RKO (cell line): Measurements from ENCODE around the gene TRABD2A.
"Not testable (repeated sequence)": the region's sequence is repeated elsewhere in the genome, so short reads cannot be mapped to it uniquely, and the experiment has no call there.

Experiments used
- DNase-seq: peaks from one replicate; pipeline ENCODE4 v3.0.0-alpha.2; 2016; ENCODE audit warnings: low spot score

Gene TRABD2A

GRCh38 chr2:84880645-84881521 lies at the start of gene TRABD2A:
TSS of gene TRABD2A (minus strand) at chr2:84881084. CDS start at chr2:84881039, 45 bp downstream.
- DNase-seq = peak; percentile 76

- DNase-seq = no peak
Measured at GRCh38 chr2:84927275-84927627, 46.4 kb upstream of the TRABD2A start.

GRCh38 chr2:84925724-84926376 lies 45.0 kb upstream of the TRABD2A start:
- peak; percentile 99 for DNase-seq

DNA sequence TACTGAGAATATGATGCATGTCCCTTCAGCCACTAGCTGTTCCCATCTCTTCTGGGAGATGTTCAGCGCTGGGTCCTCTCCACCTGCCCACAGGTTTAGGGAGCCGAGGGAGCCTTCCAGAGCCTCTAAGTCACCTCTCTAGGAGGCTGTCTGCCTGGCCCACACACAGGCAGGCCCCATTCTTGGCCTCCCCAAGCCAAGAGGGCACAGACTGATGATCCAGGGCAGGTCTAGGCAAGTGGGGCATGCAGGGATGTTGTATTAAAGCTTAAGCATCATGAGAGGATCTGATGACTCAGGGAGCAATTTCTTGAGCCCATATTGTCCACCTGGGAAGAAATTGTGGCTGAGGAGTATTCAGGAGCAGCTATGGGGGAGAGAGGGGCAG lies 44.4 kb upstream of the TRABD2A start:
- no peak for DNase-seq

DNA sequence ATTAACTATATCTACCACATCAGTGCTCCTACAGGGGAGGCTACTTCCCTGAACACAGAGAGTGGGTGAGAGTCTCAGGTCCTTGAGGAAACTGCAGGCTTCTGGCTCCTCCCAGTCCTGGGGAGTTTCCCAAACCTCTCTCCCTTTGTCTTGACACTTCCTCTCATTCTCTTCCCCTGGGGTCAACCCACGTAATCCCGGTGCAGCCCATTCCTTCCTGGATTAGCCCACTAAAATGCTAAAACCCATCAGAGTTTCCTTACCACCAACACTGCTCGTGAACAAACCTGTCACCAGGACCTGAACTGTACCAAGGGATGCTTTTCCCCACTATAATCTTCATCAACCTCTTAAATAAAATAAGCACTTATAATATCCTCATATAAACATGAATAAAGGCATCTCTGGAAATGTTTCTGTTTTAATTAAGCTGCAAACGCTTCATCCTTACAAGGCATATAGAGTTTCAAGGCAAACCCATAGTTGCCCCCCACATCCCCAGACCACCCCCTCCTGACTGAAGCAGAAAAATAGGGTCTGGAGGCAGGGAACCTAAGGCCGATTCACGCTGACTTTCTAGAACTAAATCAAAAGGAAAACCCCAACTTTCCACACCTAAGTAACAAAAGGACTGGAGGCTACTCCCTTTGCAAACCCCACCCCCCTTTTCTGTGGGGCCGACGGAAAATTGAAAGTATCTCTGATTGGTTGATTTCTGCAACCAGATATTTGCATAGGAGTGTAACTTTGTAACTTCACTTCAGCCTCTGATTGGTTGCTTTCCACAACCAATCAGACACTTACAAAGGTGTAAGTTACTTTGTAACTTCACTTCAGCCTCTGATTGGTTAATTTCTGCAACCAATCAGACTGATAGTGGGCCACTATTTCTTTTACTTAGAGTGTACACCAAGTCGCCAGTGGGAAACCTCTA lies 43.6 kb upstream of the TRABD2A start:
- DNase-seq = peak; percentile 50

GRCh38 chr2:84923009-84923408 lies 42.1 kb upstream of the TRABD2A start:
- no peak for DNase-seq

GRCh38 chr2:84919885-84920580 lies 39.1 kb upstream of the TRABD2A start:
- peak; percentile 98 for DNase-seq

- DNase-seq = no peak
Measured at GRCh38 chr2:84918430-84918829, 37.5 kb upstream of the TRABD2A start.

DNA sequence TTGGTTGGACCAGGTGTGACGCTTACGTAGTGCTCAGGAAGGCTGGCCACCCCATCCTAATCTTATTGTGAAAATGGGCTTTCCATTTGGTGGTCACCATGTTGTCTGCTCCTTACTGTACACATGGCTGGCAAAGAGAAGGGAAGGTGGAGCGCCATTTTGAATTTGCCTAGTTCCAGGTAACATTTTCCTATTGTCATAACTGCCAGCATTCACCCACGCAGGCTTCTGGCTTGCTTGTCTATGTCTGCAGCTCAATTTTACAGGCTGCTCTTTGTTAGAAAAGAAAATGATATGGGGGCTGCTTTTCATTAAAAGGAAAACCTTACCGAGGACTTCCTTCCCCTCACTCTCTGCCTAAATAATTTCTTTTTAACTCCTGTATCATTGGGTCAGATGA lies 36.9 kb upstream of the TRABD2A start:
- not testable (repeated sequence) for DNase-seq

DNA sequence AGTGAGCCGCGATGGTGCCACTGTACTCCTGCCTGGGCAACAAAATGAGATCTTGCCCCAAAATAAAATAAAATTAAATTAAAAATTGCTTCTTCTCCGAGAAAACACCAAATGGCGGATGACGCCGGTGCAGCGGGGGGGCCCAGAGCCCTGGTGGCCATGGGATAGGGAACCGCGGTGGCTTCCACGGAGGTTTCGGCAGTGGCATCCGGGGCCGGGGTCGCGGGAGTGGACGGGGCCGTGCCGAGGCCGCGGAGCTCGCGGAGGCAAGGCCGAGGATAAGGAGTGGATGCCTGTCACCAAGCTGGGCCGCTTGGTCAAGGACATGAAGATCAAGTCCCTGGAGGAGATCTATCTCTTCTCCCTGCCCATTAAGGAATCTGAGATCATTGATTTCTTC lies 34.8 kb upstream of the TRABD2A start:
- DNase-seq = not testable (repeated sequence)

DNA sequence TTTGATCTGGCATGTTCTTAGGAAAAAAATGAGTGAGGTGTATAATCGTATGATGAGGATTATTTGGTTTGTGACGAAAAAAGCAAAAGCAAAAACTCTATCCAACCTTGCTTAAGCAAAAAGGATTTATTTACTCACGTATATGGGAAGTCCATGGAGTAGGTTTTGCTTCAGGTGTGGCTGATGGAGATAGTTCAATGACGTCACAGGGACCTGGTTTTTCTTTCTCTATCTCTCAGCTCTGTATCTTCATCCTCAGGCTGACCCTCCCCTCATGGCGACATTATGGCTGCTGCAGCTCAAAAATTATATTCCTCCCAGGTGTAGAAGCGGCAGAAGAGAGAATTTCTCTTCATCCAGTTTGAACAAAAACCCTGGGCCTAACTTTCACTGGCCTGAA lies 33.5 kb upstream of the TRABD2A start:
- DNase-seq = no peak

DNA sequence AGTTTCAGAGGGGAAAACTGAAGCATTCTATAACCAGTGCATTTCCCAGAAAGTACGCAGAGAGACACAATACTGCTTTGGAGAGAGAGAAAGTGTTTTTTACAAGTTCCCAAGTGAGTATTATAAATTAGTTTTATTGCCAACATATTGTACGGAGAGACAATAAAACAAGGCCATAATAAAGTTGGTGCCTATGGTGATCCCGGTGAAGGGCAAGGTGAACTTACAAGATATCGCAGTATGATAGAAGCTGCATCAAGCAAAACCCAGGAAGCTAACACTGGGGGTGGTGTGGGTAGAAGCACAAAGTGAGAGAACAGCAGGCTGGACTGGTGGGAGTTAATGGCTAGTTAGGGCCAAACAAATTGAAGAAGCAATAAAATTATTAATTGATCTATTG lies 32.1 kb upstream of the TRABD2A start:
- no peak for DNase-seq

DNA sequence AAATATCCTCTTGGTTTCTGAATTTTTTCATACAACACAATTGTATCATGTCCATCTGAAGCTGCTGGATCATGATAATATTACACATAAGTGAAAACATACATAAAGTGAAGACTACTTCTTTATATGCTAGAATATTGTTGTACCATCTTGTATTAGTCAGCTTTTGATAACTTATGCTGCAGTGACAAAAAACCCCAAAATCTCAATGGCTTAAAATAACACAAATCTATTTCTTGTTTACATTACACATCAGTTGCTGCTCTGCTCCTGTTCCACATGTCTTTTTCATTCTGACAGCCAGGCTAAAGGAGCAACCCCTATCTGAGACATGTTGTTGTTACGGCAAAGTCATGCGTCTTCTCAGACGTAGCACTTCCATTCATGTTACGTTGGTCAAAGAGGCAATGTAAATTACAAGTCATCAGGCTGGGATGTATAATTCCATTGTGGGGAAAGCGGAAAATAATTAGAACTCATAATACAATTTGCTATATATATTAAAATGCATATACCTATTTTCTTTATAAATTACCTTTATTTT lies 30.3 kb upstream of the TRABD2A start:
- DNase-seq = no peak

DNA sequence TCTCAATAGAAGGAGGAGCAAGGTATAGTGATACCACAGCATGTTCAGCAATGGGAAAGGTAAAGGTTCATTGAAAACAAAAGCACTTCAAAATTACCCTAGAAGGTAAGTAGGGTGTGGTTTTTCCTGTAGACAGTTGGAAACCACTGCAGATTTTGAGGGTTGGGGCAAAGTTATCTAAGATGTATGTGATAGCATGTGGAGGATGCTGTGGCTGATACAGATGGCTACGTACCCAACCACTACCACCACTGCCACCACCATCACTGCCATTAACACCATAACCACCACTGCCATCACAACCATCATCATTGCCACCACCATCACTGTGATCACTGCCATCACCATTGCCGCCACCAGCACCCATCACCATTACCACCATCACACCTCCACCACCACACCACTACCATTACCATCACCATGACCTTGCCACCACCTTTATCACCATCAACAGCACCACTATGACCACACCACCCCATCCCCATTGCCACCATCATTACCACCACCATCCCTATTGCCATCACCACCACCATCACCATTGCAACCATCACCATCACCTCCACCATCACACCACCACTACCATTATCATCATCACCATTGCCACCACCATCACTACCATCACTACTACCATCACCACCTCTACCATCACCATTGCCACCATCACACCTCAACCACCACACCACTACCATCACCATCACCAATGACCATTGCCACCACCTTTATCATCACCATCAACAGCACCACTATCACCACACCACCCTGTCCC lies 28.2 kb upstream of the TRABD2A start:
- DNase-seq = no peak

DNA sequence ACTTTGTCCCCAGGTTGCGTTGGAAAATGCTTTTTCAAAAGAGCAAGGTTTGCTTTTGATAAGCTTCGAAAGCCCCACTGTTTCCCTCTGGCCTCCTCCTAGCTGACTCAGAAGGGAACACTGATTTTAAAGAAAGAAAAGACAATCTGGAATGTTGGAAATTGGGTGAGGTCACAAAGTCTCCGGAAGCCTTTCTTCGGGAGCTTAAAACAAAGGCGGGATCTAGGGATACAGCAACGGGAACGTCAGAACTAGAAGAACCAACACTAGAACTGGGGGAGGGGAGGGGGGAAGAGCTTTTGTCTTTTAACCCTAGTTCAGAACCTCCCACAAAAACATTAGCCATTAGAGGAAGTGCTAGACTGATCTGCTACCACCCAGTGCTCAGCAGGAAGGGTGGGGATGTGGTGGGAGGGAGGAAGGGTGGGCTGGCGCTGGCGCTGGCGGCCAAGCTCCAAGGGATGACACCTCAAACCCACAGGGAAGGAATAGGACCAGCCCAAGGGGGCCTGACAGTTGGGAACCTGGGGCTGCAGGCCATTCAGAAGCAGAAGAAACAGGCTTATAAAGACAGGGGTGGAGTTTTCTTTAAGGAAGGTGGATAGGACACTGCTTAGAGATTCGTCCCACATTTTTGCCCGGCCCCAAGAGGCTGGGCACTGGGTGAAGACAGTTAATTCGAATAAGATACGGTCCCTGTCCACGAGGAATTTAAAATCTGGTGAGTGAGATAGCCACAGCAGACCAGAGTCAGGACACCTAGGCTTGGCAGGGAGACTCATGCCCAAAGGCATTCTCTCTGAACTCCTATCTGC lies 26.2 kb upstream of the TRABD2A start:
- peak; percentile 94 for DNase-seq

DNA sequence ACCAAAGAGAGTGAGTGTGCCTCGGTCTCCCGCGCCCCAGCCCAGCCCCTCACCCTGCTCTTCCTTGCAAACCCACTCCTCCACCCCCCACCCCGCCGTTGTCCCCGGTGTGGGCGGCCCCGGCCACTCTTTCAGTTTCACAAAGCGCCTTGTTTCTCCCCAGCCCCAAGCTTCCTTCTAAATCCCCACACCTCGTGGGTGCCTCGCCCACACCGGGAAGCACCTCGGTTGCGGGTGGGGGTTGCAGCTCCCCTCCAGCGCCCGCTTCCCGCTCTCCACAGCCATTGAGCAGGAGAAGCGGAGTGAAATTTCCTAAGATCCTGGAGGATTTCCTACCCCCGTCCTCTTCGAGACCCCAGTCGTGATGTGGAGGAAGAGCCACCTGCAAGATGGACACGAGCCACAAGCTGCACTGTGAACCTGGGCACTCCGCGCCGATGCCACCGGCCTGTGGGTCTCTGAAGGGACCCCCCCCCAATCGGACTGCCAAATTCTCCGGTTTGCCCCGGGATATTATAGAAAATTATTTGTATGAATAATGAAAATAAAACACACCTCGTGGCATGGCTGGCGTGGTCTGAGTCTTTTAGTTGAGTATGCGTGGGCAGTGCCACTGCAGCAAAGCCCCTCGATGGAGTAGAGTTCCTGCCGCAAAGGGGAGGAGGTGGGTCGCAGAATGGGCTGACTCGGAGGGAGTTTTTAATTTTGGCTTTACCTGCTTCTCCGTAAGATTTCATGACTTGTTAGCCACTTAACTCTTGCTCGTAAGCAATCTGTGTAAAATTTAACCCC lies 25.4 kb upstream of the TRABD2A start:
- peak; percentile 19 for DNase-seq

GRCh38 chr2:84905181-84906107 lies 24.6 kb upstream of the TRABD2A start, which contains the start of gene TMSB10:
TSS of gene TMSB10 (plus strand) at chr2:84905656.
- peak; percentile 84 for DNase-seq

DNA sequence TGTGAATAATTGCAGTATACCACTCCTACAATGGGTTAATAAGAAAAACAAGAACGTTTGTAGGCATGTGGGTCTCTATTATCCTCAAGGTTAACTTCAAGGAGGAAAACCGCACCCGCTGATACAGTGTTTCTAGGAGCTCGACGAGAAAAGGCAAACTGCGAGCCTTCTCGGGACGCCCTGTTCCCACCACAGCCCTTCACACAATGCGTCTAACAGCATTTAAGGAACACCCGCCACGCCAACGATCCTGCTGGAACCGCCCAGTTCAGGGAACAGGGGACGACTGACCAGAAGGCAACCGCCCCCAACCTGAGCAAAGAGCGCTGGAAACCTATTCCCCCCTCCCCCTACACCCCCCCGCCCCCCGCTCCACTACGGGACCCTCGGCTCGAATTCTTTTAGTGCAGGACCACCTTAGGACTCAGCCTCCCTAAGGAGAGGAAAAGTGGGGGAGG lies 23.9 kb upstream of the TRABD2A start:
- peak; percentile 69 for DNase-seq
